ENCODE results near the gene NIPAL3.
A peak's percentile ranks its signal among the peaks of the same experiment; 100 is the strongest.

Gene NIPAL3

DNA sequence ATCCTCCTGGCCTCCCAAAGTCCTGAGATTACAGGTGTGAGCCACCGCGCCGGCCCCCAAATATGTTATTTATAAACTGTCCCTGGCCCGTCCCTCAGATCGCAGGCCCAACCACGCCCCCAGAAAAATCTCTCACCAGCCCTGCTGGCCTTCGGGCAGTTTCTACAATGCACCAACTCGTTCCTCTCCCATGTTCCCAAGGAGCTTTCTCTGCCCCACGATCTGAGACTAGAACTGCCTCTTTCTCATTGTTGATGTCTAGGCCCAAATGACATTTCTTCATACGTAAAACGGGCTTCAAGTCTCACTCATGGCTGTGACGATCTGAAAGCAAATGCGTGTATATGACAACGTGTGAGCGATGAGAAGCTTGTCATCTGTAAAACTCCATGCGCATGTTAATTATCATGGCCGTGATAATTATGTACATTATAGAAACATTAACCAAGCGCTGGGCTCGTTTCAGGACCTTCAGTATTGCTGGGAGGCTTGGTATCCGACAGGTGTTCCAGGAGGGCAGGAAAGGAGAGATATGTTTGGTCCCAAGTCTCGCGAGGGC, 748 bp upstream of the NIPAL3 start:
- Histone ChIP-seq H2BK5ac (ENCODE audit: low read length) (no peak overlapping the region), H3K27me3 (ENCODE audit: insufficient read depth, low read length, poor library complexity) (no peaks in the 10 kb centered on the region), H4K8ac (ENCODE audit: low read depth, low read length) (no peak overlapping the region), H3K4me3 (ENCODE audit: low read length) (no peak overlapping the region), H3K36me3 (ENCODE audit: control insufficient read depth, insufficient read depth, low read length) (no peaks in the 10 kb centered on the region), H3K79me2 (ENCODE audit: control insufficient read depth, insufficient read depth, low read length) (no peaks in the 10 kb centered on the region), H3K27ac (ENCODE audit: low read depth, low read length) (no peak overlapping the region), H3K23ac (ENCODE audit: low read length) (no peak overlapping the region), H3K9ac (ENCODE audit: low read length) (peak overlapping the region; percentile 50), H3K4me1 (ENCODE audit: control insufficient read depth, low read depth, low read length) (peaks cover 2% of the 10 kb centered on the region), H4K5ac (ENCODE audit: low read length) (no peak overlapping the region), H3K79me1 (ENCODE audit: low read length) (no peaks in the 10 kb centered on the region), H2BK15ac (replicated peaks; ENCODE audit: low read depth) (no peak overlapping the region), H3K4ac (ENCODE audit: low read depth, low read length) (no peak overlapping the region), H2BK120ac (ENCODE audit: low read depth, low read length) (no peak overlapping the region), H3K4me2 (ENCODE audit: low read length) (peak overlapping the region; percentile 45), H2AK5ac (ENCODE audit: low read length) (no peak overlapping the region), H3K18ac (ENCODE audit: low read length) (no peak overlapping the region), H3K56ac (ENCODE audit: low read length) (peak overlapping the region; percentile 1)
- DNase-seq, result no peak
- WGBS (ENCODE audit: extremely low coverage, insufficient coverage, low lambda C conversion rate), result no CpG with 5 or more reads among the region's 22 CpGs

DNA sequence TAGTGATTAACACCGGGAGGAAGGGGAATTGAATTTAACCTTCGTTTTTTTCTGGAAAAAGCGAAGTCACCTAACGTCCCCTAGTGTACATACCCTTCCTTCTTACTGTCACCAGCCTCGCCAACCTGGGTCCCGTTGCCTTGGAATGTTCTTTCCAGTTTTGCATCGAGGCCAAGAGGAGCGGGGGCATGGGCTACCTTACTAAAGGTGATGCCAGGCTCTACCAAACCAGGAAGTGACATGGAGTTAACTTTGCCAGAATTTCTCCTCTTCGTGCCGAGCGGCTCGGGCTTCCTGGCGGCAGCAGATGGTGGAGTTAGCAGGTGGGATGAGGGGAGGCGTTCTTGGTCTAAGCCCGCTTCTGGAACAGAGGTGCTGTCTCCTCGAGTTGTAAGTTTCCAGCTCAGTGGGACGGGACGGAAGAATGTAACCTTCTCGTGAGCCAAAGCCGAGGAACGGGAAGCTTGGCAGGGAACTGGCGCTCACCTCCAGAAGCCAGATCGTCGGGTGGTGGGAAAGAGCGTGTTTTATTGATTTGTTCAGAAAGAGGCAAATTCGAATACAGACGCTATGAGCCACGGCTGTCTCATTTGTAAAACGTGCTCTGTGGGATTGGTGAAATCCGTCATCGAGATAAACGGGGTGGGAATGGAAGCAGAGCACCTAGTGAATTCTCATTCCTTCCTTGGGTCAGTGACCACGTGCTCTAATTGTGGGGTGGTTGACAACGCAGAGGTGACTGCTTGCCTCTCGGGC, 486 bp downstream of the NIPAL3 start:
- Histone ChIP-seq H3K79me1 (ENCODE audit: low read length) (no peaks in the 10 kb centered on the region), H3K79me2 (ENCODE audit: control insufficient read depth, insufficient read depth, low read length) (no peaks in the 10 kb centered on the region), H2BK15ac (replicated peaks; ENCODE audit: low read depth) (no peak overlapping the region), H2AK5ac (ENCODE audit: low read length) (no peak overlapping the region), H3K4ac (ENCODE audit: low read depth, low read length) (no peak overlapping the region), H3K4me1 (ENCODE audit: control insufficient read depth, low read depth, low read length) (peaks cover 2% of the 10 kb centered on the region), H3K56ac (ENCODE audit: low read length) (peak overlapping the region; percentile 79), H2BK120ac (ENCODE audit: low read depth, low read length) (no peak overlapping the region), H4K5ac (ENCODE audit: low read length) (no peak overlapping the region), H3K23ac (ENCODE audit: low read length) (no peak overlapping the region), H4K8ac (ENCODE audit: low read depth, low read length) (no peak overlapping the region), H3K27ac (ENCODE audit: low read depth, low read length) (no peak overlapping the region), H3K4me3 (ENCODE audit: low read length) (peak overlapping the region; percentile 69), H2BK5ac (ENCODE audit: low read length) (no peak overlapping the region), H3K4me2 (ENCODE audit: low read length) (peak overlapping the region; percentile 99), H3K9ac (ENCODE audit: low read length) (peak overlapping the region; percentile 68), H3K18ac (ENCODE audit: low read length) (no peak overlapping the region), H3K27me3 (ENCODE audit: insufficient read depth, low read length, poor library complexity) (no peaks in the 10 kb centered on the region), H3K36me3 (ENCODE audit: control insufficient read depth, insufficient read depth, low read length) (no peaks in the 10 kb centered on the region)
- DNase-seq, result peak; percentile 45
- WGBS (ENCODE audit: extremely low coverage, insufficient coverage, low lambda C conversion rate), result no CpG with 5 or more reads among the region's 35 CpGs

DNA sequence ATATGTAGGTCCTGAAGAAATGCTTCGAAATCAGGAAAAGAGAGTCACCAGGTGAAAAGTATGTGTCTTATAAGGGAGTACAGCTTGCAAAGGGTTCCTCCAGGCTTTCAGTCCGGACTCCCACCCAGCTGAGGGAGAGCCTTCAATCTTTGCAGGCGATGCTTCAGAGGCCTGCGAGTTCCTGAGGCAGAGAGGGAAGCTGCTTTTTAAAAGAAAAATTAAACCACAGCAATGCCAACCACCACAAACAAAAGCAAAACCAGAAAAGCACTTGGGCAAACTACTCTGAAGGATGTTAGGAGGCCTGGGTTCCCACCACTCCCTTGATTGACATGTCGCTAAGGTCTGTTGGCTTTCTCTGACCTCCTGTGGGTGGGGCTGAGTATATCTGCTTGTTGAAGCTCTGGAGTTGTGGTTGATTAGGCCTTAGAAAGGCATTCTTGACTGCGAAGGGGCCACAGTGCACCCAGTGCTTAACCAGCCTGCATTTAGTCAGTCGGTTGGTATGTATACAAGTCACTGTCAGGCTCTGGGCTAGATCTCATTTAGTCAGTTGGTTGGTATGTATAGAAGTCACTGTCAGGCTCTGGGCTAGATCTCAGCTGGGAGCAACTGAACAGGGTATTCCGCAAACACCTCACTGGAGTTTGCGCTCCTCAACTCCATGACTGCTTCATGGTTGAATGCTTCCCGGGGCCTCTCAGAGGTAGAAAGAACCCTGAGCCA, 1.2 kb downstream of the NIPAL3 start:
- no CpG with 5 or more reads among the region's 10 CpGs for WGBS (ENCODE audit: extremely low coverage, insufficient coverage, low lambda C conversion rate)
- Histone ChIP-seq H3K4ac (ENCODE audit: low read depth, low read length) (no peak overlapping the region), H4K5ac (ENCODE audit: low read length) (no peak overlapping the region), H3K79me1 (ENCODE audit: low read length) (no peaks in the 10 kb centered on the region), H3K79me2 (ENCODE audit: control insufficient read depth, insufficient read depth, low read length) (no peaks in the 10 kb centered on the region), H3K4me1 (ENCODE audit: control insufficient read depth, low read depth, low read length) (peaks cover 2% of the 10 kb centered on the region), H2AK5ac (ENCODE audit: low read length) (no peak overlapping the region), H2BK15ac (replicated peaks; ENCODE audit: low read depth) (no peak overlapping the region), H3K56ac (ENCODE audit: low read length) (no peak overlapping the region), H3K23ac (ENCODE audit: low read length) (no peak overlapping the region), H2BK120ac (ENCODE audit: low read depth, low read length) (no peak overlapping the region), H3K27me3 (ENCODE audit: insufficient read depth, low read length, poor library complexity) (no peaks in the 10 kb centered on the region), H3K36me3 (ENCODE audit: control insufficient read depth, insufficient read depth, low read length) (no peaks in the 10 kb centered on the region), H3K4me3 (ENCODE audit: low read length) (no peak overlapping the region), H4K8ac (ENCODE audit: low read depth, low read length) (no peak overlapping the region), H3K18ac (ENCODE audit: low read length) (no peak overlapping the region), H3K27ac (ENCODE audit: low read depth, low read length) (no peak overlapping the region), H3K9ac (ENCODE audit: low read length) (no peak overlapping the region), H2BK5ac (ENCODE audit: low read length) (no peak overlapping the region), H3K4me2 (ENCODE audit: low read length) (no peak overlapping the region)
- DNase-seq, result peak; percentile 67

DNA sequence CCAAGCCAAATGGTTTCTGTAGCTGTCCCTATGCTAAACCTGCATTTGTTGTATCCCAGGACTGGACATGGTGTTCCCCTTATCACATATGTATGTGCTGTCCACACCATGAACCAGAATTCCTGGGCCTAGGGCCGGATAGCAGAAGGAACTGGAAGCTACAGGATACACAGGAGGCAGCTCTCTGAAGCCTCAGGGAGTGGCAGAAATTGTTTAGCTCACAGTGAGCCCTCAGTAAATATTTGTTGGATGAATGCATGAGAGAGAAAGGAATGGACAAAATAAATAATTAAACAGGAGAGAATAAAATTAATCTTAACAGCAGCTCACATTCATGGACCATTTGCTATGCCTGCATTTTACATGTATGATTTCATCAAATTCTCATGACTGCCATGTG, 2.1 kb downstream of the NIPAL3 start:
- Histone ChIP-seq H2BK15ac (replicated peaks; ENCODE audit: low read depth) (no peak overlapping the region), H3K79me2 (ENCODE audit: control insufficient read depth, insufficient read depth, low read length) (no peaks in the 10 kb centered on the region), H3K4me1 (ENCODE audit: control insufficient read depth, low read depth, low read length) (peaks cover 2% of the 10 kb centered on the region), H3K4ac (ENCODE audit: low read depth, low read length) (no peak overlapping the region), H3K23ac (ENCODE audit: low read length) (no peak overlapping the region), H3K18ac (ENCODE audit: low read length) (no peak overlapping the region), H2AK5ac (ENCODE audit: low read length) (no peak overlapping the region), H2BK120ac (ENCODE audit: low read depth, low read length) (no peak overlapping the region), H3K36me3 (ENCODE audit: control insufficient read depth, insufficient read depth, low read length) (no peaks in the 10 kb centered on the region), H2BK5ac (ENCODE audit: low read length) (no peak overlapping the region), H4K5ac (ENCODE audit: low read length) (no peak overlapping the region), H3K79me1 (ENCODE audit: low read length) (no peaks in the 10 kb centered on the region), H3K56ac (ENCODE audit: low read length) (no peak overlapping the region), H3K27me3 (ENCODE audit: insufficient read depth, low read length, poor library complexity) (no peaks in the 10 kb centered on the region), H3K4me2 (ENCODE audit: low read length) (no peak overlapping the region), H3K27ac (ENCODE audit: low read depth, low read length) (no peak overlapping the region), H3K9ac (ENCODE audit: low read length) (no peak overlapping the region), H4K8ac (ENCODE audit: low read depth, low read length) (no peak overlapping the region), H3K4me3 (ENCODE audit: low read length) (no peak overlapping the region)
- WGBS (ENCODE audit: extremely low coverage, insufficient coverage, low lambda C conversion rate), result no CpG with 5 or more reads among the region's 1 CpG
- DNase-seq, result no peak

DNA sequence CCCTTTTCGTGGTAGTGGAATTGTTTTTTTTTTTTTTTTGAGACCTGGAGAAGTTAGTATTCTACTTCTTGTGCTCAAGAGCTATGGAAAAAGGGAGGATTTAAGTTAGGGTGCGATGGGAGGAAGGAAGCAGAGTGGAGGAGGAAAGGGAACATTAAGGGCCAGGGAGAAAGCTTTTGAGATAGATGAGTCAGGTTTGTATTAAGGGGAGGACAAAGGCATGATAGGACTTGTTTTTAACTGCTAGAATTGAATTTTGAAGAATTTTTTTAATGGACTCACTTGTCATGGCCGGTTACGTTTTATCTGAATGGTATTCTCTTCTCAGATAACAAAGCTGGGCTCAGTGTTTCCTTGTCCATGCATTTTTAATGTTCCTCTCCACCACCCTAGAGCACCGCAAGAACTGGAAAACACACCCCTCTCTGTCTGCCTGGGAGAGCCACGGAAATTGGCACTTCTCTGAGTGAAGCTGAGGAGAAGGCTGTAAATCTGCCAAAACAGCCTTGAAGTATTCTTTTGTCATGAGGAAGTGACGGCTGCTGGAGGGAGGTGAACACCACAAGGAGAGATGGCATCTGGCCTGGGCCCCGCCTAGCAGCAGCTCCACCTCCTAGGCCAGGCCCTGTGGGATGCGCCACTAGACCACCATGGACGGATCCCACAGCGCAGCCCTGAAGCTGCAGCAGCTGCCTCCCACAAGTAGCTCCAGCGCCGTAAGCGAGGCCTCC, 3.5 kb downstream of the NIPAL3 start:
- Histone ChIP-seq H3K79me1 (ENCODE audit: low read length) (no peaks in the 10 kb centered on the region), H3K9ac (ENCODE audit: low read length) (no peak overlapping the region), H3K4me3 (ENCODE audit: low read length) (no peak overlapping the region), H3K27ac (ENCODE audit: low read depth, low read length) (no peak overlapping the region), H3K36me3 (ENCODE audit: control insufficient read depth, insufficient read depth, low read length) (no peaks in the 10 kb centered on the region), H3K4me1 (ENCODE audit: control insufficient read depth, low read depth, low read length) (peaks cover 2% of the 10 kb centered on the region), H3K18ac (ENCODE audit: low read length) (no peak overlapping the region), H2BK120ac (ENCODE audit: low read depth, low read length) (no peak overlapping the region), H4K8ac (ENCODE audit: low read depth, low read length) (no peak overlapping the region), H3K4me2 (ENCODE audit: low read length) (no peak overlapping the region), H3K23ac (ENCODE audit: low read length) (no peak overlapping the region), H3K27me3 (ENCODE audit: insufficient read depth, low read length, poor library complexity) (no peaks in the 10 kb centered on the region), H4K5ac (ENCODE audit: low read length) (no peak overlapping the region), H3K4ac (ENCODE audit: low read depth, low read length) (no peak overlapping the region), H2BK5ac (ENCODE audit: low read length) (no peak overlapping the region), H2BK15ac (replicated peaks; ENCODE audit: low read depth) (no peak overlapping the region), H2AK5ac (ENCODE audit: low read length) (no peak overlapping the region), H3K56ac (ENCODE audit: low read length) (no peak overlapping the region), H3K79me2 (ENCODE audit: control insufficient read depth, insufficient read depth, low read length) (no peaks in the 10 kb centered on the region)
- WGBS (ENCODE audit: extremely low coverage, insufficient coverage, low lambda C conversion rate), result 100% methylated on average over 1 of the region's 14 CpGs
- no peak for DNase-seq
